Lower lobe of right lung (tissue), 2 donors: Measurements from ENCODE around the gene SLC40A1. TPM values are rescaled to one million over a fixed set of nuclear protein-coding genes. Genes with fewer than 3 reads are reported as not detected.

Experiments
- ATAC-seq, 2 donors: fragments of 200-7000 bp; cut with Tn5 transposase; one replicate each; pipeline ENCODE4 v1.9.1; 2020 to 2022; ENCODE audit warnings: mild to moderate bottlenecking in 2 of 2, moderate library complexity in 2 of 2
- DNase-seq: peaks from one replicate; pipeline ENCODE4 v3.0.0-alpha.2; 2020
- H3K27ac ChIP-seq: fragments of 200-600 bp; one replicate; pipeline ENCODE4 v1.8.0; 2022
- H3K27me3 ChIP-seq: fragments of 200-600 bp; one replicate; pipeline ENCODE4 v1.8.0; 2022; ENCODE audit warnings: low read depth
- H3K36me3 ChIP-seq: fragments of 200-600 bp; one replicate; pipeline ENCODE4 v1.8.0; 2022; ENCODE audit warnings: mild to moderate bottlenecking
- H3K4me1 ChIP-seq: fragments of 200-600 bp; one replicate; pipeline ENCODE4 v1.8.0; 2022
- H3K4me3 ChIP-seq: fragments of 200-600 bp; one replicate; pipeline ENCODE4 v1.8.0; 2022; ENCODE audit warnings: mild to moderate bottlenecking
- H3K9me3 ChIP-seq: fragments of 200-600 bp; one replicate; pipeline ENCODE4 v1.8.0; 2022
- intact Hi-C: fragments of 100-400 bp; cut with DNase I; formaldehyde crosslinking; loops from one replicate; pipeline ENCODE4 v1.11.0; 2022
- total RNA-seq: library from RNA; stranded (reverse); fragmentation: NEBNext Ultra II Directional; extraction: Animal tissue kit (Norgen Biotek cat#: 25700); gene quantifications from one replicate; pipeline ENCODE4 v1.2.1, GENCODE V29; 2021
- TF ChIP-seq, protein P1 (sequence below): fragments of 200-600 bp; IDR thresholded peaks from one replicate; pipeline ENCODE4 v1.8.0; 2022; ENCODE audit warnings: antibody characterized with exemption, mild to moderate bottlenecking
- donor health status: DM: no; HTN: yes; CAD: no; lungs with severe emphysema.

Gene SLC40A1
- total RNA-seq, 1 donor from 2014 or later, result 135 TPM

DNA sequence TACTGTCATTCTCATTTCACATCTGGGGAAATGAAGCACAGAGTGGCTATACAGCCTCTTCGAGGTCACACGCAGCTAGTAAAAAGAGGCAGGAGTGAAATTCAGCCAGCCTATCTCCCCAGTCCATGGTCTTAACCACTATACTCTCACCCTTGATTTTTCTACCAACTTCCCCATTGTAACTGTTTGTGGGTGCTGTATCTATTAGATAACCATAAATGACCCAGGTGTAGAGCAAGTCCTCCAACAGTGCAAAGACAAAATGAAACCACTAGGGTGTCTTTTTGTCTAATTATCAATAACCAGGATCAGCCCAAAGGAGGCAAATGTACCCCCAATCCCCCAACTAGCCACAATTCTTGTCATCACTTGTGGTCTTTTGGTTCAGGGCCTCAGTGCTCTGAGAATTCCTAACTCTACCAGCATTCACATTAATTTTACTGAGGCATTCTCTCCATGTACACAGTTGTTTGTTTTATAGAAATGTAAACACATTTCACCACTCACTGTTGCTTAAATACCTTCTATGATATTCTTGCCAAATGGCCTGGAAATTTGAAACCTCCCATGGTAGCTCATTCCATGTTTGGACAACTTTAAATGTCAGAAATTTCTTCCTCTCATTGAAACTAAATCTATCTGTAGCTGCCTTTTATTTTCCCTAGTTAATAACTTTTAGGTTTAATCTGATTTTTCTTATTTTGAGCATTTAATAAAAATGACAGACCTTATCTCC lies 58.7 kb downstream of the SLC40A1 start:
- Histone ChIP-seq H3K27me3 (no peaks in the 10 kb centered on the region), H3K4me1 (peaks cover 18% of the 10 kb centered on the region), H3K36me3 (no peaks in the 10 kb centered on the region), H3K4me3 (no peak overlapping the region), H3K9me3 (no peaks in the 10 kb centered on the region), H3K27ac (peak overlapping the region; percentile 18)
- TF ChIP-seq, protein P1, sequence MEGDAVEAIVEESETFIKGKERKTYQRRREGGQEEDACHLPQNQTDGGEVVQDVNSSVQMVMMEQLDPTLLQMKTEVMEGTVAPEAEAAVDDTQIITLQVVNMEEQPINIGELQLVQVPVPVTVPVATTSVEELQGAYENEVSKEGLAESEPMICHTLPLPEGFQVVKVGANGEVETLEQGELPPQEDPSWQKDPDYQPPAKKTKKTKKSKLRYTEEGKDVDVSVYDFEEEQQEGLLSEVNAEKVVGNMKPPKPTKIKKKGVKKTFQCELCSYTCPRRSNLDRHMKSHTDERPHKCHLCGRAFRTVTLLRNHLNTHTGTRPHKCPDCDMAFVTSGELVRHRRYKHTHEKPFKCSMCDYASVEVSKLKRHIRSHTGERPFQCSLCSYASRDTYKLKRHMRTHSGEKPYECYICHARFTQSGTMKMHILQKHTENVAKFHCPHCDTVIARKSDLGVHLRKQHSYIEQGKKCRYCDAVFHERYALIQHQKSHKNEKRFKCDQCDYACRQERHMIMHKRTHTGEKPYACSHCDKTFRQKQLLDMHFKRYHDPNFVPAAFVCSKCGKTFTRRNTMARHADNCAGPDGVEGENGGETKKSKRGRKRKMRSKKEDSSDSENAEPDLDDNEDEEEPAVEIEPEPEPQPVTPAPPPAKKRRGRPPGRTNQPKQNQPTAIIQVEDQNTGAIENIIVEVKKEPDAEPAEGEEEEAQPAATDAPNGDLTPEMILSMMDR, result no peak
- ATAC-seq, result peak in 1 of 2 donors; percentile 52
- intact Hi-C loops, result no loop called here
- no peak for DNase-seq

GRCh38 chr2:189519631-189520387 lies 60.8 kb downstream of the SLC40A1 start:
- TF ChIP-seq, protein P1, result no peak
- Histone ChIP-seq H3K27me3 (no peaks in the 10 kb centered on the region), H3K36me3 (no peaks in the 10 kb centered on the region), H3K27ac (no peak overlapping the region), H3K9me3 (no peaks in the 10 kb centered on the region), H3K4me1 (peaks cover 24% of the 10 kb centered on the region), H3K4me3 (no peak overlapping the region)
- no peak for DNase-seq
- intact Hi-C loops, result no loop called here
- peak in 1 of 2 donors; percentile 63 for ATAC-seq

GRCh38 chr2:189517847-189518535 lies 62.6 kb downstream of the SLC40A1 start:
- Histone ChIP-seq H3K27ac (no peak overlapping the region), H3K4me1 (peaks cover 31% of the 10 kb centered on the region), H3K4me3 (no peak overlapping the region), H3K36me3 (no peaks in the 10 kb centered on the region), H3K27me3 (no peaks in the 10 kb centered on the region), H3K9me3 (no peaks in the 10 kb centered on the region)
- intact Hi-C loops, result no loop called here
- ATAC-seq (no peak), DNase-seq (no peak)
- TF ChIP-seq, protein P1, result no peak

DNA sequence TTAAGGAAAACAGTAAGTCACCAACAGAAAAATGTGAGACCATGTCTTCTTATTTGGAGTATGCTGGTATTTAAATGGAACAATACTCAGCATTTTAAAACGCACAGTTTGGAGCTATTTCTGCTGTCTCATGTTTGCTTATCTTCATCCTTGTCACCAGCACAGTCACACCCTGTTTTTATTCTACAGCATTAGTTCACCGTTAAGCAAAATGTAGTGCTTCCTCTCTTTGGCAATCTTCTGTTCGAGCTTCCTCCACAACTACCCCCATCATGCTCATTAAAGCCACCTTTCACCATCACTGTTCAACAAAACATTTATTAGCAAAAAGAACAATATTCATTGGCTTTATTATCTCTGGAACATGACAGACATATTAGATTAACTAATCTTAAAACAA lies 64.0 kb downstream of the SLC40A1 start:
- Histone ChIP-seq H3K27ac (no peak overlapping the region), H3K4me3 (no peak overlapping the region), H3K36me3 (no peaks in the 10 kb centered on the region), H3K9me3 (no peaks in the 10 kb centered on the region), H3K27me3 (no peaks in the 10 kb centered on the region), H3K4me1 (peaks cover 17% of the 10 kb centered on the region)
- intact Hi-C loops, result no loop called here
- DNase-seq (no peak), ATAC-seq (no peak)
- TF ChIP-seq, protein P1, result no peak

DNA sequence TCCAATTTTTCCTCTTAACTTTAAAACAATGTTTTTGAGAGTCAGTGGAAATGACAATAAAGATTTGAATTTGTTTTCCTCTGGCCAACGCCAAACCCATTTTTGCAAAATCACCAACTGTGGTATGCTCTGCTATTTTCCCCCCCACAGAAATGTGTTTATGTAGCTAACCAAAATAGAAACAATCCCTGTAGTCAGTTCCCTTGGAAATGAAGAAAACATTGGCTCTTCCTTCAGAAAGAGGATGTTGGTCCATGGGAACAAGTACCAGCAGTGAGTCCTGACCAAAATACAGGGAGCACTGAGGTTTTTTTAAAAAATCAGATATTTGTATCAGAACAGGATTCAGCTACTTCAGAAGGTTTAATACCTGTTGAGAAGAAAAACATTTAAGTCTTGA lies 65.3 kb downstream of the SLC40A1 start:
- no peak overlapping the region for H3K4me3 ChIP-seq
- H3K4me1 ChIP-seq, result peaks cover 13% of the 10 kb centered on the region
- ATAC-seq, result peak; percentile 41 to 58
- DNase-seq, result no peak
- H3K27ac ChIP-seq, result peak overlapping the region; percentile 22
- H3K27me3 ChIP-seq, result no peaks in the 10 kb centered on the region
- TF ChIP-seq, protein P1, result no peak
- no peaks in the 10 kb centered on the region for H3K36me3 ChIP-seq
- no peaks in the 10 kb centered on the region for H3K9me3 ChIP-seq
- intact Hi-C loops, result no loop called here
